ENCODE measurements around the gene GLT1D1. TPM values are rescaled to one million over a fixed set of nuclear protein-coding genes. Genes with fewer than 3 reads are reported as not detected.

Gene GLT1D1
- total RNA-seq, 2 experiments from 2014 or later, result 0.32 TPM; not detected in 1

DNA sequence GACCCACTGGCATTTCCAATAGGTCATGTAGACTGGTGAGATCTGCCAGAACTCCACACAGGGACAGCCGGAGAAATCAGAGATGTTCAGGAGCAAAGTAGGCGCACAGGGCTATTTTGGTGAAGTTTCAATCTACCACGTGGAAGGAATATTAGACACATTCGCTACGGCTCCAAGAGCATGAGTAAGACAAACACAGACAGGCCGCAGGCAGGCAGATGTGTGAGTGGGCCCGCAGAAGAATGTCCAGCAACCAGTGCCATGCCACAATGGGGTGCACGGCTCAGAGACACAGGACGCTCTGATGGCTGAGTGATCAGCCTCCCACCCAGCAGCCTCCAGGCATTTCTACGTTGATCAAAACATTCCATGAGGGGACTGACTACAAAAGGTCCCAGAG, 39.9 kb upstream of the GLT1D1 start:
- CTCF ChIA-PET (ENCODE audit: unreplicated experiment), result no interaction called here
- no peak overlapping the region for H2AFZ ChIP-seq (ENCODE audit: low read length)

DNA sequence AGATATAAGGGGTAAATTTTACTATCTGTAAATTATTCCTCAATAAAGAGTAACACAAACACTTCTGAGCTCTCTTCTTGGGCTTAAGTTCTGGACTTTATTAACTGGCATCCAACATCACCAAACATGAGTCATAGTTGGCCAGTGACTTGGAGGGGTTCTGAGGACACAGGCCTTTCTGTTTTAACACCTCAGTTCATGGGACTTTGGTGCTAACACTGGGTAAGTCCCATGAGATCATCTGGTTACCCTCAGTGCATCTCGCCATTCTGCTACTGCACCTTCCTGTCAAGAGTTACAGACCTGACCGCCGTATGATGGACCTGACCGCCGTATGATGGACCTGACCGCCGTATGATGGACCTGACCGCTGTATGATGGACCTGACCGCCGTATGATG, 39.4 kb upstream of the GLT1D1 start:
- no TSS peak for BruUV-seq (replicated peaks)
- Histone ChIP-seq H2AFZ (ENCODE audit: low read length) (no peak overlapping the region), H3K79me2 (ENCODE audit: insufficient read depth, low read depth, low read length) (peaks cover 100% of the 10 kb centered on the region), H3K4me1 (ENCODE audit: insufficient read depth, low read length, poor library complexity, severe bottlenecking) (peaks cover 59% of the 10 kb centered on the region), H3K27ac (ENCODE audit: low read depth, low read length, poor library complexity, severe bottlenecking) (no peak overlapping the region), H3K4me2 (ENCODE audit: low read length) (no peak overlapping the region), H3K36me3 (ENCODE audit: insufficient read depth, low read length) (peaks cover 79% of the 10 kb centered on the region), H4K20me1 (ENCODE audit: insufficient read depth, low read length) (peaks cover 64% of the 10 kb centered on the region), H3K9me2 (ENCODE audit: insufficient read depth, low read length) (no peaks in the 10 kb centered on the region), H3K9me3 (ENCODE audit: low read length) (no peaks in the 10 kb centered on the region), H3K4me3 (ENCODE audit: low read depth, low read length, poor library complexity, severe bottlenecking) (no peak overlapping the region)
- ChIA-PET POLR2A (interaction anchor here (0.9 to 1.8 kb wide), 3 partner anchors 9 to 281 kb away, joined by 3 to 7 read pairs (median 7); no protein-coding TSS in a partner anchor), CTCF (ENCODE audit: unreplicated experiment) (no interaction called here)
- DNase-seq (ENCODE audit: low spot score), result no peak
- TF ChIP-seq EZH2phosphoT487 (IDR thresholded peaks at IDR 0.05; ENCODE audit: borderline replicate concordance, low read depth, low read length), result no peak
- TF ChIP-seq, protein P1, sequence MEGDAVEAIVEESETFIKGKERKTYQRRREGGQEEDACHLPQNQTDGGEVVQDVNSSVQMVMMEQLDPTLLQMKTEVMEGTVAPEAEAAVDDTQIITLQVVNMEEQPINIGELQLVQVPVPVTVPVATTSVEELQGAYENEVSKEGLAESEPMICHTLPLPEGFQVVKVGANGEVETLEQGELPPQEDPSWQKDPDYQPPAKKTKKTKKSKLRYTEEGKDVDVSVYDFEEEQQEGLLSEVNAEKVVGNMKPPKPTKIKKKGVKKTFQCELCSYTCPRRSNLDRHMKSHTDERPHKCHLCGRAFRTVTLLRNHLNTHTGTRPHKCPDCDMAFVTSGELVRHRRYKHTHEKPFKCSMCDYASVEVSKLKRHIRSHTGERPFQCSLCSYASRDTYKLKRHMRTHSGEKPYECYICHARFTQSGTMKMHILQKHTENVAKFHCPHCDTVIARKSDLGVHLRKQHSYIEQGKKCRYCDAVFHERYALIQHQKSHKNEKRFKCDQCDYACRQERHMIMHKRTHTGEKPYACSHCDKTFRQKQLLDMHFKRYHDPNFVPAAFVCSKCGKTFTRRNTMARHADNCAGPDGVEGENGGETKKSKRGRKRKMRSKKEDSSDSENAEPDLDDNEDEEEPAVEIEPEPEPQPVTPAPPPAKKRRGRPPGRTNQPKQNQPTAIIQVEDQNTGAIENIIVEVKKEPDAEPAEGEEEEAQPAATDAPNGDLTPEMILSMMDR (conservative IDR thresholded peaks at IDR 0.05; ENCODE audit: low read length), result no peak
- intact Hi-C loops (cut with micrococcal nuclease; ENCODE audit: unreplicated experiment), result no loop called here

More for the DNA sequence above, 39.9 kb upstream of the GLT1D1 start:
- Histone ChIP-seq H3K4me3 (ENCODE audit: low read depth, low read length, poor library complexity, severe bottlenecking) (no peak overlapping the region), H3K27ac (ENCODE audit: low read depth, low read length, poor library complexity, severe bottlenecking) (no peak overlapping the region), H3K36me3 (ENCODE audit: insufficient read depth, low read length) (peaks cover 79% of the 10 kb centered on the region), H3K79me2 (ENCODE audit: insufficient read depth, low read depth, low read length) (peaks cover 99% of the 10 kb centered on the region), H3K9me2 (ENCODE audit: insufficient read depth, low read length) (no peaks in the 10 kb centered on the region), H3K9me3 (ENCODE audit: low read length) (no peaks in the 10 kb centered on the region), H3K4me2 (ENCODE audit: low read length) (no peak overlapping the region), H4K20me1 (ENCODE audit: insufficient read depth, low read length) (peaks cover 59% of the 10 kb centered on the region), H3K4me1 (ENCODE audit: insufficient read depth, low read length, poor library complexity, severe bottlenecking) (peaks cover 54% of the 10 kb centered on the region)
- no peak for TF ChIP-seq EZH2phosphoT487 (IDR thresholded peaks at IDR 0.05; ENCODE audit: borderline replicate concordance, low read depth, low read length)
- TF ChIP-seq, protein P1 (conservative IDR thresholded peaks at IDR 0.05; ENCODE audit: low read length), result no peak
- POLR2A ChIA-PET, result interaction anchor here (1.5 to 1.8 kb wide), 2 partner anchors 8 to 17 kb away, joined by 7 read pairs; no protein-coding TSS in a partner anchor
- BruUV-seq (replicated peaks), result no TSS peak
- no peak for DNase-seq (ENCODE audit: low spot score)
- intact Hi-C loops (cut with micrococcal nuclease; ENCODE audit: unreplicated experiment), result no loop called here

DNA sequence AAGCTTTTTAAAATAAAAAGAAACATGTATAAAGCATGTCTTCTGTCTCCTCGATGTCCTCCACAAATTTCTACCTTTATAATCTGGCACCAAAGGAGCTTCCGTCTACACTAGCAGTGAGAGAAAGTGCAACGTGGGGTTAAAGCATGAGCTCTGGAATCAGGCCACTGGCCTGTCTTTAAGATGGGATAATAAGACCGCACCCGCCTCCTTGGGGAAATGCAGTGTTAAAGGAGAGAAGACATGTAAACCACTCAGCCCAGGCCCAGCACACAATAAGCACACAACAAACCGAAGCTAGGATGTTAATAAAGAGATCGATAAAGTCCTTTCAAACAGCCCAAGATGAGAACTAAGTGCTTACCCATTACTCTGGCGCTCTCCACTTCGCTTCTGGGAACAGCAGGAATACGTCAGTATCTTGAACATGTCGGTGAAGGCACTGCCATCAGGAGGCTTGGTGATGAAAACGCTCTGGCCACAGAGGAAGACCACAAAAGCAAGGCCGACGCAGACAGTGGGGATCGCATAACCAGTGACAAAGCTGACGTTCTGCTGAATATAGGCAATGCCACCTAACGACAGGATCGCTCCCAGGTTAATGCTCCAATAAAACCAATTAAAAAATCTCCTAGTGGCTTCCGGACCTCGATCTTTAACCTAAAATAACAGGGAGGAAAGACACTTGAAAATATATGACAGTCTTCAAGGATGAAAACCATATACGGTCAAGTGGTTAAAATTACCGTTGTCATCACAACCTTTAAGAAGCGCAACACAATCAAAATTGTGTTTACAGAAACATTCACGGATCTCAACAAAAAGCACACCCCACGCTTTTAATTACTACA, 38.6 kb upstream of the GLT1D1 start:
- Histone ChIP-seq H3K9me3 (ENCODE audit: low read length) (no peaks in the 10 kb centered on the region), H3K4me3 (ENCODE audit: low read depth, low read length, poor library complexity, severe bottlenecking) (no peak overlapping the region), H2AFZ (ENCODE audit: low read length) (no peak overlapping the region), H3K4me1 (ENCODE audit: insufficient read depth, low read length, poor library complexity, severe bottlenecking) (peaks cover 67% of the 10 kb centered on the region), H3K27ac (ENCODE audit: low read depth, low read length, poor library complexity, severe bottlenecking) (no peak overlapping the region), H3K79me2 (ENCODE audit: insufficient read depth, low read depth, low read length) (peaks cover 100% of the 10 kb centered on the region), H3K4me2 (ENCODE audit: low read length) (no peak overlapping the region), H3K36me3 (ENCODE audit: insufficient read depth, low read length) (peaks cover 79% of the 10 kb centered on the region), H3K9me2 (ENCODE audit: insufficient read depth, low read length) (no peaks in the 10 kb centered on the region), H4K20me1 (ENCODE audit: insufficient read depth, low read length) (peaks cover 64% of the 10 kb centered on the region)
- POLR2A ChIA-PET, result interaction anchor here (0.9 to 1.8 kb wide), 3 partner anchors 9 to 282 kb away, joined by 3 to 7 read pairs (median 7); no protein-coding TSS in a partner anchor
- no peak for DNase-seq (ENCODE audit: low spot score)
- CTCF ChIA-PET (ENCODE audit: unreplicated experiment), result no interaction called here
- intact Hi-C loops (cut with micrococcal nuclease; ENCODE audit: unreplicated experiment), result no loop called here
- TF ChIP-seq EZH2phosphoT487 (IDR thresholded peaks at IDR 0.05; ENCODE audit: borderline replicate concordance, low read depth, low read length), result no peak
- TF ChIP-seq, protein P1 (conservative IDR thresholded peaks at IDR 0.05; ENCODE audit: low read length), result no peak
- BruUV-seq (replicated peaks), result no TSS peak
